Gastroesophageal sphincter (tissue), 3 donors: ENCODE measurements around the gene RPS6KA4.

ENCODE experiments used
- EP300 ChIP-seq: sonication (generic); formaldehyde crosslinking; IDR thresholded peaks from one replicate; pipeline ENCODE4 v1.6.1; 2017; ENCODE audit warnings: antibody characterized with exemption, mild to moderate bottlenecking
- TF ChIP-seq, protein P1 (sequence below), 4 experiments: fragments of 200-600 bp in 2 of 4; fragments of 450-650 bp in 2 of 4; sonication (generic) in 1 of 4; IDR thresholded peaks; one replicate each; pipeline ENCODE4 v1.5.1; 2017 to 2019; ENCODE audit warnings: antibody characterized with exemption in 4 of 4, mild to moderate bottlenecking in 2 of 4, moderate library complexity in 2 of 4

DNA sequence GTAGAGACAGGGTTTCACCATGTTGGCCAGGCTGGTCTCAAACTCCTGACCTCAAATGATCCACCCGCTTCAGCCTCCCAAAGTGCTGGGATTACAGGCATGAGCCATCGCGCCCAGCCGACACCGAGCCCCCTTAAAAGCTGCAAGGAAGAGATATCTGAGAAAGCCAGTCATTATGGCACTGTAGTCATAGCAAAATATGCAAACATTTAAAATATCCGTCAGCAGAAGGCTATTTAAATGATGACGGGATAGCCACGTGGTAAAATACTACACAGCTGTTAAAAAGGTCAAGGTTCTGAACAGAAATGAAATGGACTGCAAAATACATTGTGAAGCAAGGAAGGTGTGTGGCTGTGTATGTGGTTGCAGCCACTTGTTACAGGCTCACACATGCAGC lies 25.4 kb upstream of the RPS6KA4 start:
- TF ChIP-seq, protein P1, sequence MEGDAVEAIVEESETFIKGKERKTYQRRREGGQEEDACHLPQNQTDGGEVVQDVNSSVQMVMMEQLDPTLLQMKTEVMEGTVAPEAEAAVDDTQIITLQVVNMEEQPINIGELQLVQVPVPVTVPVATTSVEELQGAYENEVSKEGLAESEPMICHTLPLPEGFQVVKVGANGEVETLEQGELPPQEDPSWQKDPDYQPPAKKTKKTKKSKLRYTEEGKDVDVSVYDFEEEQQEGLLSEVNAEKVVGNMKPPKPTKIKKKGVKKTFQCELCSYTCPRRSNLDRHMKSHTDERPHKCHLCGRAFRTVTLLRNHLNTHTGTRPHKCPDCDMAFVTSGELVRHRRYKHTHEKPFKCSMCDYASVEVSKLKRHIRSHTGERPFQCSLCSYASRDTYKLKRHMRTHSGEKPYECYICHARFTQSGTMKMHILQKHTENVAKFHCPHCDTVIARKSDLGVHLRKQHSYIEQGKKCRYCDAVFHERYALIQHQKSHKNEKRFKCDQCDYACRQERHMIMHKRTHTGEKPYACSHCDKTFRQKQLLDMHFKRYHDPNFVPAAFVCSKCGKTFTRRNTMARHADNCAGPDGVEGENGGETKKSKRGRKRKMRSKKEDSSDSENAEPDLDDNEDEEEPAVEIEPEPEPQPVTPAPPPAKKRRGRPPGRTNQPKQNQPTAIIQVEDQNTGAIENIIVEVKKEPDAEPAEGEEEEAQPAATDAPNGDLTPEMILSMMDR (IDR thresholded peaks at IDR 0.05), result no peak
- no peak for TF ChIP-seq EP300
